B cell (primary cell): ENCODE results near the gene TCF7L1.

ENCODE experiments used
- CTCF ChIP-seq: fragments of 200-600 bp; IDR thresholded peaks from one replicate; pipeline ENCODE4 v1.8.0; 2022; ENCODE audit warnings: antibody characterized with exemption, mild to moderate bottlenecking
- EZH2 ChIP-seq: IDR thresholded peaks from 2 replicates; pipeline ENCODE4 v1.6.1; 2012; ENCODE audit warnings: borderline replicate concordance, low read depth, mild to moderate bottlenecking, moderate library complexity, low read length; ENCODE audit not compliant: insufficient read depth, poor library complexity, severe bottlenecking

GRCh38 chr2:85310330-85310729 is 177.1 kb downstream of the TCF7L1 start:
- TF ChIP-seq CTCF = no peak
- no peak for TF ChIP-seq EZH2
